ENCODE results near the gene ISM1.

DNA sequence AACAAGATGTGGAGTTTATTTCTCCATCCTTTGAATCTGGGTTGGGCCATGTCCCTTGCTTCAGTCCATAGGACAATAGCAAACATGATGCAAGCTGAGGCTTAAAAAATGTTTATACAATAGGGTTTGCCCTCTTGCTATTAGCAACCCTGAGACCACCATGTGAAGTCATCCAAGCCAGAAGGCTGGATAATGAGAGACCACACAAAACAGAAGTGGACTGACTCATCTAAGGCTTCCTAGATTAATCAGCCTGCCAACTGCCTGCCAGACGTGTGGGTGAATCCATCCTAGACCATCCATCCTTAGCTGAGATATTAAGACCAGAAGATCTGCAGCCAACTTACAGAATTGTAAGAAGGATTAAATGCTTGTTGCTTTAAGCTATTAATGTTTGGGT, 38.1 kb upstream of the ISM1 start:
- TF ChIP-seq, protein P1, sequence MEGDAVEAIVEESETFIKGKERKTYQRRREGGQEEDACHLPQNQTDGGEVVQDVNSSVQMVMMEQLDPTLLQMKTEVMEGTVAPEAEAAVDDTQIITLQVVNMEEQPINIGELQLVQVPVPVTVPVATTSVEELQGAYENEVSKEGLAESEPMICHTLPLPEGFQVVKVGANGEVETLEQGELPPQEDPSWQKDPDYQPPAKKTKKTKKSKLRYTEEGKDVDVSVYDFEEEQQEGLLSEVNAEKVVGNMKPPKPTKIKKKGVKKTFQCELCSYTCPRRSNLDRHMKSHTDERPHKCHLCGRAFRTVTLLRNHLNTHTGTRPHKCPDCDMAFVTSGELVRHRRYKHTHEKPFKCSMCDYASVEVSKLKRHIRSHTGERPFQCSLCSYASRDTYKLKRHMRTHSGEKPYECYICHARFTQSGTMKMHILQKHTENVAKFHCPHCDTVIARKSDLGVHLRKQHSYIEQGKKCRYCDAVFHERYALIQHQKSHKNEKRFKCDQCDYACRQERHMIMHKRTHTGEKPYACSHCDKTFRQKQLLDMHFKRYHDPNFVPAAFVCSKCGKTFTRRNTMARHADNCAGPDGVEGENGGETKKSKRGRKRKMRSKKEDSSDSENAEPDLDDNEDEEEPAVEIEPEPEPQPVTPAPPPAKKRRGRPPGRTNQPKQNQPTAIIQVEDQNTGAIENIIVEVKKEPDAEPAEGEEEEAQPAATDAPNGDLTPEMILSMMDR (IDR thresholded peaks at IDR 0.05) = no peak
- no peak for TF ChIP-seq POLR2A (IDR thresholded peaks at IDR 0.05)
- no peak for TF ChIP-seq POLR2AphosphoS5 (IDR thresholded peaks at IDR 0.05)
